HG03045 (cell line): ENCODE data around the gene LRRC49.

Source experiments
- ATAC-seq: cut with Tn5 transposase; IDR thresholded peaks from one replicate; pipeline ENCODE4 v1.9.1; 2021; ENCODE audit warnings: mild to moderate bottlenecking, moderate library complexity; ENCODE audit not compliant: unreplicated experiment

LRRC49 gene

DNA sequence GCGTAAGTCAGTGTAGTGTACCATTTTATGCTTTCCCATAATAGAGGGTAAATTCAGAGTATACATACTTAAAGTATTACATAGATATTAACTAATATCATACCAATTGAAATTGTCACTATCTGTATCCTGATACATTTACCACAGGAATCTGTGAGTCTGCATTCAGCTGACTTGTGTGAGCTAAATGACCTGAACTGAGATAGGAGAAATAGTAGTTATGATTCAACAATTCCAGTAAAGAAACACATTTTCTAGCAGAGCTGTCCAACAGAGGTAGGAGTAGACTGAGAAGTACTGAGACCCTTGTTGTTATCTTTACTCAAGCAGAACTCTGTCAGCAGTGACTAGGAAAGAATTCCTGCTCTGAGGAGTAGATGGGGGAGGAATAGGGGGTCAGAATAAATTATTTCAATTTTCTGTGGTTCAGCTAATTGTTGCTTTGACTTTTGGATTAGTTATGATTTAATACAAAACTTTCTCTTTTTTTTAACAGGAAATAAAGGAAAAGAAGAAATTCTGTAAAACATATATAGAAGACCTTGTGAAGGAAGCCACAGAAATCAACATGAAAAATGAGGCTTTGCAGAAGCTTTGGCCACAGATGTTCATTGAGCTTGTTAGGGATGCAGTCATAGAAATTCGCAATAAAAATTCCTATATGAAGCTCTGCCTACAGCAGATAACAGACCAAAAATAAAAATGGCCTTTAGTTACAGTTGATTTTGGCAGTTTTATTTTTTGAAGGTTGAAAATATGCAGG lies 156.5 kb downstream of the LRRC49 start:
- no peak for ATAC-seq

GRCh38 chr15:71049706-71050422 lies 157.2 kb downstream of the LRRC49 start:
- no peak for ATAC-seq

DNA sequence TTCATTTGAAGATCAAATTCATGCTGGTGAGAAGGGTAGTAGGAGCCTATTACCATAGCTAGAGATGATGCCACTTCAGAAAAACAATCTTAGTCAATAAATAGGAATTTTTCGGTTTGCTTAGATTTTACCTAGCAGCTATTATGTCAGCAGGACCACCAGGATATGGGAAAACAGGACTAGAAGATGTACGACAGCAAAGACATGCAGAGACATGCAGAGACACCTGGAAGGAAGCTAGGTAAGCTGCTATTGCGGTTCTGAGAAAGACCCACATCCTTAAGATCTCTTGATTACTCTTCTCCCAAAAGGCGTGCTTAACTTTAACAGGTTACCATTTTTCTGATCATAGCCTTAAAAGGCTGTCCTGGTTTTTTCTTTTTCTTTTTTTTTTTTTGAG lies 157.8 kb downstream of the LRRC49 start:
- no peak for ATAC-seq

DNA sequence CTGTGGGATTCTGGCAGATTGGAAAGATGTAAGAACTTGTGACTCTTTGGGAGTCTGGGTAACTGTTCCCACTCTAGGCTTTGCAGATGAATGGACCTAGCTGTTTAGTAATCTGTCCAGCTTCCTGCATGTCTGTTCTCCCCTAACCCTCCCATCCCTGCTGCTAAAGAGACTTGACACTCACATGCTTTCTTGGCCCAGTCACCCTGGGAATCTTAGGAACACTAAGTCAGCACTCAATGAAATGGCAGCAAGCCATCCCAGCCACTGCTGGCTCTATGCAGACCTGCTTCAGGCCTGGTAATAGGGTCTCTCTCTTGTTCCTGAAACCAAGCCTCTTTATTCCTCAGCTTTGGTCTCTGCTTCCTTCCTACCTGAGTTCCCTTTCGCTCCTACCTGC lies 158.9 kb downstream of the LRRC49 start:
- no peak for ATAC-seq

DNA sequence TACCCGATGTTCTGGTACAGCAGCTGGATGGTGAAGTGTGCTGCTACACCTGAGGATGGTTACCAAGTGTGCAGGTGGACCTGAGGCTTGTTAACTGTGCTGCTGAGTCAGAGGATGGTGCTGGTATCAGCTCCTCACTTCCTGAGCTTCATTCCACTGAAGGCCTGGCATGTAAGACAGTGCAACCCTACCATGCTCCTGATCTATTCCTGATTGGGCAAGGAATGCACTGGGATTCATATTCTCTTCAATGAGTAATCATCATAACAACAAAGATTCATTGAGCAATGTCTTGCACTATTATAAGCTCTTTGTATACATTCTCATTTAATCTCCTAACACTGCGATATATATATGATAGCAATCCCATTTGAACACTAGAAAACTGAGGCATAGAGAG lies 159.7 kb downstream of the LRRC49 start:
- no peak for ATAC-seq

DNA sequence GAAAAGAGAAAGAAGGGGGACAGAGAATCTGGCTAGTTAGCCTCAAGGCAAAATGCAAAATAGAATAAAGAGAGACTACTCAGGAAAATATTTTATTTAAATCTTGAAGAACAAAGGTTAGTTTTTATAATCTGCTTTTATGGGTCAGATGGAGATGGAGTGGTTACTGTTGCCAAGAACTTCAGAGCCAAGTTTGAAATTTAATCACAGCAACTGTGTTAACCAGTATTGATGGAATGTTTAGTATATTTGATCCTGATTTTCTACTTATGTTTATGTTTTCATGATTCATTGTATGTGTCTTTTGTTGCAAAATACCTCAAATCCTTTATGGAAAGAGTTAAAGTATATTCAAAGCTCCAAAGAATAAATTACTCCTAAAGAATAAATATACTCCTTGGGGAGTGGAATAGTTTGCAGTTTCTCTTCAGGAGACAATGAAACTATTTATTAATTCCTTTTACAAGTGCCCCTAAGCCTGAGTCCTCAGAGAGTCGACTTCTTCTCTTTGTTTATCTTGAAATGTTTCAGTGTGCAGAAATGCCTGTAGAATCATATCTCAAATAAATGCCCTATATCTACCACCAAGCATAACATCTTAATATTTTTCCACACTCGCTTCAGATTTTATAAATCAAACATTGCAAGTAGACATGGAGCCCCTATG lies 161.8 kb downstream of the LRRC49 start:
- ATAC-seq, result no peak

DNA sequence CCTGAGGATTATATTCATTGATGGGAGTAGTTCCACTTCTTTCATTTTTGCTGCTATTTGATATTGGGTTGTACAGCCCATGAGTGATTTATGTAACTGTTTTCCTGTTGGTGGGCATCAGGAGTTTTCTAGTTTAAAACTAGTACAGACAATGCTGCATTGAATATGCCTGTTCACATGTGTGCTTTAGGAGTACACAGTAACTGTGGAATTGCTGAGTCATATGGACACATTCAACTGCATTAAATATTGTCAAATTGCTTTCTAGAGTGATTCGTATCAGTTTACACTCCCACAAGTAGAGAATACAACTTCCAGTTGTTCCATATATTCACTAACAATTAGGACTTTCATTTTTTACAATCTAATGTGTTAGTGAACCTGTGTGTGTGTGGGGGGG lies 162.8 kb downstream of the LRRC49 start:
- no peak for ATAC-seq

- ATAC-seq, result no peak
These were observed 163.5 kb downstream of the LRRC49 start for GRCh38 chr15:71056111-71056510.

DNA sequence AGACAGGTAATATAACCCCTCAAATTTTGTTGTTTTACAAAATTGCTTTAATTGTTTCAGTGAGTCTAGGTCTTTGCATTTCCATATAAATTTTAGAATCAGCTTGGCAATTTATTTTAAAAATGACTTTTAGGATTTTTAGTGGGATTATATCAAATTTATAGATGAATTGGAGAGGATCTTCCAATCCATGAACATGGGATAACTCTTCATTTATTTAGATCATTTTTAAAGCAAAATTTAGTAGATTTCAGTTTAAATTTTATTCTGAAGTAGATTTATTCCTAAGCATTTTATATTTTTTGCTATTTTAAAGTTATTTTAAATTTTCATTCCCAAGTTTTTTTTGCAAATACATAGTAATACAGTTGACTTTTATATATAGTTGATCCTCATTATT lies 164.5 kb downstream of the LRRC49 start:
- no peak for ATAC-seq

DNA sequence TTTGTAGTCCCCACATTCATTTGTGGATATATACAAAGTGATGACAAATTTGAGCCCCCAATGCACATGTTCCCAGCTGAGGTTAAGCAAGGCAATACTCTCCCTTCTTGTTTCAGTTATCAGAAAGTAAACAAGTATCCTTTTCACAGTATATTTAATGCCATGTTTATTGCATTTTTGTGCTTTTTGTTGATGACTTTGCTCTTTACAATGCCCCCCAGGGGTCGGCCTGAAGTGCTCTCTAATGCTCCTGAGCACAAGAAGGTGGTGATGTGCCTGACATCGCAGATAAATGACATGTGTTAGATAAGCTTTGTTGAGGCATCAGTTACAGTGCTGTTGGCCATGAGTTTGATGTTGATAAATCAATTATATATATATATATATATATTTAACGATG lies 165.0 kb downstream of the LRRC49 start:
- no peak for ATAC-seq

- ATAC-seq, result no peak
These were observed 168.4 kb downstream of the LRRC49 start for GRCh38 chr15:71060983-71061382.

DNA sequence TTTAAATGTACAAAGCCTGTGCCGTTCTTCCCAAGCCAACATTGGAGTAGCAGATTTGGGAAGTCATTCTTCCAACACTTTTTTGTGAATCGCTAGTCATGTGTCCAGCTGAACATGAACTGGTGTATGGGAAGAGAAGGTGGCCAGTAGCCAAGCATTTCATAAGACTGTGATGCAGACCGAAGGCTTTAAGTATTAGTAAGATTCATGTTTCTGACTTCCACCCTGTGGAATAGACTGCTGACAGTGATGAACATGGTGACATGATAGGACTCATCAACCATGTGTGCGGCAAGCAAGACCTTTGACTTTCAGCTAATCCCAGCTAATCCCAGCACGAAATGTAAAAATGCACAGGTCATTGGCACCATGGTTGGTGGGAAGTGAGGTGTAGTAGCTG lies 174.4 kb downstream of the LRRC49 start:
- ATAC-seq, result no peak

GRCh38 chr15:71069693-71070092 lies 177.1 kb downstream of the LRRC49 start:
- no peak for ATAC-seq

GRCh38 chr15:71071529-71071928 lies 178.9 kb downstream of the LRRC49 start:
- ATAC-seq, result no peak

DNA sequence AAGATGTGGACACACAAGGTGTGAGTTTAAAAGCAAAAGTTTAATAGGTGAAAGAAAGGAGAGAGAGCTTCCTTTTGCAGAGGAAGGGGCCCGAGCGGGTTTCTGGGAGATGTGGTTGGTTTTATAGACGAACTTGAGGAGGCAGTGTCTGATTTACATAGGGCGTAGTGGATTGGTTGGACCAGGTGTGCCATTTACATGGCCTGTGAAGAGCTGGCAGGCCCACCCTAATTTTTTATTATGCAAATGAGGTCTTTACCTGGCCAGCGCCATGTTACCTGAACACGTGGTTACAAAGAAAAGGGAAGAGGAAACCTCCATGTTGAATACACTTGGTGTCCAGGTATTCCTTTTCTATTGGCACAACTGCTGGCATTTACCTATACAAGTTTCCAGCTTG lies 179.8 kb downstream of the LRRC49 start:
- ATAC-seq, result no peak

GRCh38 chr15:71078506-71079207 lies 186.0 kb downstream of the LRRC49 start:
- no peak for ATAC-seq

DNA sequence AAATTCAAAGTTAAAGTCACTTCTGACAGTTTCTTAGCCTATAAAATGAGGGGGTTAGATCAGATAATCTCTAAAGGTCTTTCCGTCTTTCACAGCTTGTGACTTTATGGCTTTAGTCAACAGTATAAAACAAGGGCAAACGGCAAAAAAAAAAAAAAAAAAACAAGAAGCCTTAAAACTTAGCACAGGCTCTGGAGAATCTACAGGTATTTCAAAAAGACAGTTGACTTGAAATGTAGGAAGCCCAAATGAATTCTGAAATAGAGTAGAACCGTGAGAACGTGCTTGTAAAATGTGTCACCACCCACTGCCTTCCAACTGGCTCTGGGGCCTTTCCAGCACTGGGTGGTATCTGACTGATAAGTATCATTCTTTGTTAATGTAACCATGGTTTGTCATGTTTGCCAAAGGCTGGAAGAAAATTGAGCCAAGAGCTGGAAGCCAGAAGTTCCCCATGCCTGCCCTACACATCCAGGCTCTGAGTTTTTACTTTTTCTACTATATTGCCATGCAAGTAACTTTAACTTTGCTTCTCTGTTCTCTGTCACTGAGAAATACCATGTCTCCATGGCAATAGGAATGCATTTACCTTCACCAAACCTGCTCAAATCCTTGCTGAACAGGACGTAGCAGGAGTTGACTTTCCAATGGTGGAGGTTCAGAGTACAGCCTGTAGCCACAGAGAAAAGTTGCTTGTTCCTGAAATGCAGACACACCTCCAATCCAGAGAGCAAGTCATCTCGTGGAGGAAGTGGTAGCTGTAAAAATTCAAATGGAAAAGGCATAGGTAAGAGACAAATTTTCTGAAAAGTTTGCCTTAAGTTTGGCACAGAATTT lies 186.8 kb downstream of the LRRC49 start:
- no peak for ATAC-seq

DNA sequence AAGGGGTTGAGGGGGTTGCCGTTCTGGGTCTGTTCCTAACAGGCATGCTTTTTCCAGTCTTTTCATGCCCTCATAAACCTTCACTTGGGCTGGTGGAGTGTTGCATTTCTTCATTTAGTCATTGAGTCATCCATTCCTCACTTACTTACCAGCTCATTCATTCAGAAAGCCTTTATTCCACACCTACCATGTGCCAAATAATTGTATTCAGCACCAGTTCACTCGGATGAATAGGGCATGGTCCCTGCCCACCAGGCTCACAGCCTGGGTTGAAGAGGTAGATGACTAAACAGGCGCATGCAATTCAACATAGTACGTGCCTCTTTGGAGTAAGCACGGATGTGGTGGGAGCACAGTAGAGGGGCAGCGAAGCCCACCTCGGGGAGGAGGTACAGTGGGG lies 187.5 kb downstream of the LRRC49 start:
- ATAC-seq, result no peak

DNA sequence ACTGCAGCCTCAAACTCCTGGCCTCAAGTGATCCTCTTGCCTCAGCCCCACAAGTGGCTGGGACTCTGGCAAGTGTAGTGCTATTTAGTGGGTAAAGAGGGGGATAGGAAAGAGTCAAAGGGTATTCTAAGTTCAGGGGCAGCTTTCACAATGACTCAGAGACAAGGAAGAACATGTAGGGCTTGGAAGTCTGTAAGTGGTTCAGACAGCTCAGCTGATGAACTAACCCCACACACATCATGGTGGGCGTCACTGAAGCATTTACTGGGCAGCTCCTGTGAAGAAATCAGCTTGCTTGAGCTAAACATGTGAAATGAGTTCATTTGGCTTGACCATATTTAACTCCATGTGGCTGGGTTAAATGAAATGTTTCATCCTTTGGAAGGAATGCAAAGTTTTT lies 188.1 kb downstream of the LRRC49 start:
- ATAC-seq, result no peak

DNA sequence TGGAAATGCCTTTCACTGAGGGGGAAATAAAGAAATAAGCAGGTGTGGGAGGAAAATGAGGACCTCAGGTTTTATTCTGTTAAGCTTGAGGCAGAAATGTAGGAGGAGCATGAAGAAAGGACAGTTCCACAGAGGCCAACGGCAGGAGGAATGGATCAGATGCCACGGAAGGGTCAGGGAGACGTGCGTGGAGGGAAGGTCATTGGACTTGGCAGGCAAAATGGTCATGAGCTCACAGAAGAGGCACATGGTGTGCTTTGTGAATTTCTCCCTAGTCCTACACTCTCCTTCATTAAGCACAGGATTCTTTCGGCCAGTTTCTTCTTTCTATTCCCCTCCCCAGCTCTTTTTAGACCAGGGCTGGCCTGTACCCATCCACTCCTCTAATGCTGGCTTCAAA lies 190.2 kb downstream of the LRRC49 start:
- no peak for ATAC-seq

DNA sequence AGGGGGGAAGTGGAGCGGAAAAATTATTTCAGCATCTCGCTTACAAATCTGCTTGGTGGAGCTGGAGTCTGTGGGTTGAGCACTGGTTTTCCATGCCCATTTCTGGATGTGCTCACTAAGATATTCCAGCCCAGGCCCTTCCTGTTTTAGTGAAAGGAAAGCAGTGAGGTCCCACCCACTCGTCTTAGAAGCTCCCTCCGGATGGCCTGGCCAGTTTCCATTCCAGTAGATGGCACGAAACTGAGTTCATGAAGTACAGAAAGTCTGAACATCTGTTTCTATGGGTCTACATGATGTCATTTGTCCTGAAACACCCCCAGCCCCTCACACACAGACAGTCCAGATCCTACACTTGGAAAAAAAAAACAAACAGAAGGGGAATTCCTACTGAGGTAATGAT lies 190.7 kb downstream of the LRRC49 start:
- ATAC-seq, result no peak
